Measurements from ENCODE around the gene CTNNA3.

- TF ChIP-seq CTCF (IDR thresholded peaks at IDR 0.05) (no peak), POLR2A (IDR thresholded peaks at IDR 0.05) (no peak), POLR2AphosphoS5 (IDR thresholded peaks at IDR 0.05) (no peak), EP300 (IDR thresholded peaks at IDR 0.05; ENCODE audit: low read depth) (no peak)
Measured at GRCh38 chr10:66291133-66291532, 1404.9 kb downstream of the CTNNA3 start.
